PFSK-1 (cell line): ENCODE measurements around the gene TSPAN18.

Experiments used
- POLR2AphosphoS5 ChIP-seq: IDR thresholded peaks from 2 replicates; pipeline ENCODE4 v1.6.1; 2012; ENCODE audit warnings: low read depth, mild to moderate bottlenecking, control low read depth, low read length, moderate library complexity
- SIN3A ChIP-seq: IDR thresholded peaks from 2 replicates; pipeline ENCODE4 v1.6.1; 2012; ENCODE audit warnings: mild to moderate bottlenecking, low read length, moderate library complexity, borderline replicate concordance; ENCODE audit not compliant: insufficient read depth
- TF ChIP-seq, protein P1 (sequence below), 2 experiments: IDR thresholded peaks; 2 replicates each; pipeline versions ENCODE4 v1.6.1 to v1.8.0; 2011 to 2012; ENCODE audit warnings: low read depth in 2 of 2, low read length in 2 of 2, control low read depth in 1 of 2, inconsistent platforms in 1 of 2, mild to moderate bottlenecking in 1 of 2, moderate library complexity in 1 of 2; ENCODE audit not compliant: insufficient read depth in 1 of 2

DNA sequence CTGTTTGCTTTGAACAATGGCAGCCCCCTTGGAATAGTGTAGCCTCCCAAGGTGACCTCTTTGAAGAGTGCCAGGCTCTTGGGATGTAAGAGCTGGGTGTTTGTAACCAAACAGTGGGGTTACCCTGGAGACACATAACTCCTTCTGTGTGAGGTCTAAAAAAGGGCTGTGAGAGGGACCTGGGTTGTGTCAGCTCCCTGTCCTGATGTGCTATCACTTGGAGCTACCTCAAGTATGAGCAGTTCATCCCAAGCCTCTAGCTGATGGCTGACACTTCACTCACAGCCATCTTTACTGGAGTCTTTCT is 40.2 kb downstream of the TSPAN18 start:
- TF ChIP-seq POLR2AphosphoS5 (no peak), SIN3A (no peak)
- TF ChIP-seq, protein P1, sequence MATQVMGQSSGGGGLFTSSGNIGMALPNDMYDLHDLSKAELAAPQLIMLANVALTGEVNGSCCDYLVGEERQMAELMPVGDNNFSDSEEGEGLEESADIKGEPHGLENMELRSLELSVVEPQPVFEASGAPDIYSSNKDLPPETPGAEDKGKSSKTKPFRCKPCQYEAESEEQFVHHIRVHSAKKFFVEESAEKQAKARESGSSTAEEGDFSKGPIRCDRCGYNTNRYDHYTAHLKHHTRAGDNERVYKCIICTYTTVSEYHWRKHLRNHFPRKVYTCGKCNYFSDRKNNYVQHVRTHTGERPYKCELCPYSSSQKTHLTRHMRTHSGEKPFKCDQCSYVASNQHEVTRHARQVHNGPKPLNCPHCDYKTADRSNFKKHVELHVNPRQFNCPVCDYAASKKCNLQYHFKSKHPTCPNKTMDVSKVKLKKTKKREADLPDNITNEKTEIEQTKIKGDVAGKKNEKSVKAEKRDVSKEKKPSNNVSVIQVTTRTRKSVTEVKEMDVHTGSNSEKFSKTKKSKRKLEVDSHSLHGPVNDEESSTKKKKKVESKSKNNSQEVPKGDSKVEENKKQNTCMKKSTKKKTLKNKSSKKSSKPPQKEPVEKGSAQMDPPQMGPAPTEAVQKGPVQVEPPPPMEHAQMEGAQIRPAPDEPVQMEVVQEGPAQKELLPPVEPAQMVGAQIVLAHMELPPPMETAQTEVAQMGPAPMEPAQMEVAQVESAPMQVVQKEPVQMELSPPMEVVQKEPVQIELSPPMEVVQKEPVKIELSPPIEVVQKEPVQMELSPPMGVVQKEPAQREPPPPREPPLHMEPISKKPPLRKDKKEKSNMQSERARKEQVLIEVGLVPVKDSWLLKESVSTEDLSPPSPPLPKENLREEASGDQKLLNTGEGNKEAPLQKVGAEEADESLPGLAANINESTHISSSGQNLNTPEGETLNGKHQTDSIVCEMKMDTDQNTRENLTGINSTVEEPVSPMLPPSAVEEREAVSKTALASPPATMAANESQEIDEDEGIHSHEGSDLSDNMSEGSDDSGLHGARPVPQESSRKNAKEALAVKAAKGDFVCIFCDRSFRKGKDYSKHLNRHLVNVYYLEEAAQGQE (IDR thresholded peaks at IDR 0.05; ENCODE audit: insufficient read depth in 1 of 2, low read depth in 2 of 2, low read length in 2 of 2), result no peak
